Loucy (cell line): ENCODE results near the gene NKX1-1.

Experiments
- EZH2phosphoT487 ChIP-seq: fragments of 200-600 bp; IDR thresholded peaks from 2 replicates; pipeline ENCODE4 v1.6.1; 2018; ENCODE audit warnings: antibody characterized with exemption, mild to moderate bottlenecking, moderate library complexity, borderline replicate concordance
- TF ChIP-seq, protein P1 (sequence below): fragments of 200-600 bp; sonication (generic); conservative IDR thresholded peaks from 2 replicates; pipeline ENCODE4 v1.5.1; 2014; ENCODE audit warnings: mild to moderate bottlenecking, antibody characterized with exemption, low read length

DNA sequence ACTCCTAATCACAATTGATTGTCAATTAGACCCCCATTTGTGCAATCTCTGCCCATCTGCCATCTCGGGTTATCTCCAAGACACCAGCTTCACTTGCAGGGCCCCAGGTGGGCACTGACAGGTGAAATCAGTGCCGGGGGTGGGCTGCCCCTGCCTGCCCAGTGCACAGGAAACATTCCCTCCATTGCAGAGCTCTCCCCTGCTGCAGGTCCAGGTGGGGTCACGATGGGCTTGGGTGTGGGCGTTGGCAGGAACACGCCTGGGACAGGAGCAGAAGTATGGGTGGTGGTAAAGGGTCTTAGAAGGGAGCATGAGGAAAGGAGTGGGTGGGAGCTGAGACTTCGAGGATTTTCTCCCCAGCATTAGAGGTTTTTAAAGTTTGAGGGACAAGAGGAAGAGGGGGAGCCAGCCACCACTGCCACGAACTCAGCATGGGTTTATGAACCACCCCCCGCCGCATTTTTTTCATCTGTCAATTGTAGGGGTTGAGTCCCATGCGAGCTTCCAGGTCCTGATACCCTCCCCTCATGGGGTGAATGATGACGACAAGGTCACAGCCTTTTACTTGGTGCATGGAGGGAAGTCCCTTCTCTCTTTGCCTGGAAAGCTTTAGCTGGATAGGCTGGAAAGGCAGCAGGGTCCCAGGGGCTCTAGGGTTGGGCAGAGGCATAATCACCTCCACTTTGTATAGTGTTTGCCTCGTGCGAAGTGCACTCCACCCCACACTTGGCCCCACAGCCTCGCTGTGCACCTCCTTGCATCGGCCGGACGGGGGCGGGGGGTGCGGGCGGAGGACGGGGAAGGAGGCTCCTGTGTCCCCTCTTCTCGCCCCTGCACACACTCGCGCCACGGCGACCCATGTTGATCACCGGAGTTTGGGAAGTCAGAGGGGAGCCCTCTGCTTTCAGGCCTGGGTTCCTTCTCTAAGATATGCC lies 3.5 kb upstream of the NKX1-1 start:
- TF ChIP-seq, protein P1, sequence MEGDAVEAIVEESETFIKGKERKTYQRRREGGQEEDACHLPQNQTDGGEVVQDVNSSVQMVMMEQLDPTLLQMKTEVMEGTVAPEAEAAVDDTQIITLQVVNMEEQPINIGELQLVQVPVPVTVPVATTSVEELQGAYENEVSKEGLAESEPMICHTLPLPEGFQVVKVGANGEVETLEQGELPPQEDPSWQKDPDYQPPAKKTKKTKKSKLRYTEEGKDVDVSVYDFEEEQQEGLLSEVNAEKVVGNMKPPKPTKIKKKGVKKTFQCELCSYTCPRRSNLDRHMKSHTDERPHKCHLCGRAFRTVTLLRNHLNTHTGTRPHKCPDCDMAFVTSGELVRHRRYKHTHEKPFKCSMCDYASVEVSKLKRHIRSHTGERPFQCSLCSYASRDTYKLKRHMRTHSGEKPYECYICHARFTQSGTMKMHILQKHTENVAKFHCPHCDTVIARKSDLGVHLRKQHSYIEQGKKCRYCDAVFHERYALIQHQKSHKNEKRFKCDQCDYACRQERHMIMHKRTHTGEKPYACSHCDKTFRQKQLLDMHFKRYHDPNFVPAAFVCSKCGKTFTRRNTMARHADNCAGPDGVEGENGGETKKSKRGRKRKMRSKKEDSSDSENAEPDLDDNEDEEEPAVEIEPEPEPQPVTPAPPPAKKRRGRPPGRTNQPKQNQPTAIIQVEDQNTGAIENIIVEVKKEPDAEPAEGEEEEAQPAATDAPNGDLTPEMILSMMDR: no peak
- no peak for TF ChIP-seq EZH2phosphoT487
